GM12875 (cell line): ENCODE measurements around the gene HYI.
"Not testable (repeated sequence)": the region's sequence is repeated elsewhere in the genome, so short reads cannot be mapped to it uniquely, and the experiment has no call there.

Experiments used
- H3K4me3 ChIP-seq: one replicate; pipeline ENCODE4 v1.5.1; 2011; ENCODE audit warnings: low read depth, low read length, control low read depth
- TF ChIP-seq, protein P1 (sequence below): IDR thresholded peaks from 2 replicates; pipeline ENCODE4 v1.5.1; 2011; ENCODE audit warnings: low read depth, mild to moderate bottlenecking, control low read depth, inconsistent platforms, low read length, moderate library complexity, borderline replicate concordance; ENCODE audit not compliant: insufficient read depth

Gene HYI, protein sequence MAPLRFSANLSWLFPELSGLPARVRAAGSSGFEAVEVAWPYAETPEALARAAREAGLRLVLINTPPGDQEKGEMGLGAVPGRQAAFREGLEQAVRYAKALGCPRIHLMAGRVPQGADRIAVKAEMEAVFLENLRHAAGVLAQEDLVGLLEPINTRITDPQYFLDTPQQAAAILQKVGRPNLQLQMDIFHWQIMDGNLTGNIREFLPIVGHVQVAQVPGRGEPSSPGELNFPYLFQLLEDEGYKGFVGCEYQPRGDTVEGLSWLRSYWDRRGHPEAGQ

DNA sequence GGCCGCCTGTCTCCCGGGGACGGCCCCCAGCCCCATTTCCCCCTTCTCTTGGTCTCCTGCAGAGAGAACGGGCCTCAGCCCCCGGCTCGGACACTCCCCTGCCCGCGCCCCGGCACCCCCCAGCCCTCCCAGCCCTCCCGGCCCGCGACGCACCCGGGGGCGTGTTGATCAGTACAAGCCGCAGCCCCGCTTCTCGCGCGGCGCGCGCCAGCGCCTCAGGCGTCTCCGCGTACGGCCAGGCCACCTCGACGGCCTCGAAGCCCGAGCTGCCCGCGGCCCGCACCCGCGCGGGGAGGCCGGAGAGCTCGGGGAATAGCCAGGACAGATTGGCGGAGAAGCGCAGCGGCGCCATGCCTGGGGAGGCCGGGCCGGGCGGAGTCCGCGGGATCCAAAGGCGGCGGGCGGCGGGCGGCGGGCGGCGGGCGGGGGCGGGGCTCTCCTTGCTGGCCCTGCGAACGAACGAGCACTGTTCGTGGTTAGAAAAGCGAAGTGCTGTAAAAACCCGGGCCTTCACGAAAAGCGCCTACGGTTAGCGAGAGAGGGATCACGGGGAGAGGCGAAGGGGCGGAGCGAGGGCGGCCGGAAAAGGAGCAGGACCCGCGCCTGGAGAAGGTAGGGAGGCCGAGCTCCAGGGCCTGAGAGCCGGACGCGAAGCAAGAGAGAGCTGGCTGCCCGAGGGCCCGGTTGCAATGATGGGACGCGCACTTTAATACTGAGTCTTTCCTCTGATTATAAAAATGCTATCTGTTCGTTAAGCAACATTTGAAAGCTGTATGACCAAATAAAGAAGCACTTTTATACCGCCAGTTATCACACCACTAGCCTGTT is at the start of gene HYI:
Gene HYI (minus strand): TSS at position 490 of the 828 bp plus-strand sequence. CDS start 138 bp downstream, at position 352.
- TF ChIP-seq, protein P1, sequence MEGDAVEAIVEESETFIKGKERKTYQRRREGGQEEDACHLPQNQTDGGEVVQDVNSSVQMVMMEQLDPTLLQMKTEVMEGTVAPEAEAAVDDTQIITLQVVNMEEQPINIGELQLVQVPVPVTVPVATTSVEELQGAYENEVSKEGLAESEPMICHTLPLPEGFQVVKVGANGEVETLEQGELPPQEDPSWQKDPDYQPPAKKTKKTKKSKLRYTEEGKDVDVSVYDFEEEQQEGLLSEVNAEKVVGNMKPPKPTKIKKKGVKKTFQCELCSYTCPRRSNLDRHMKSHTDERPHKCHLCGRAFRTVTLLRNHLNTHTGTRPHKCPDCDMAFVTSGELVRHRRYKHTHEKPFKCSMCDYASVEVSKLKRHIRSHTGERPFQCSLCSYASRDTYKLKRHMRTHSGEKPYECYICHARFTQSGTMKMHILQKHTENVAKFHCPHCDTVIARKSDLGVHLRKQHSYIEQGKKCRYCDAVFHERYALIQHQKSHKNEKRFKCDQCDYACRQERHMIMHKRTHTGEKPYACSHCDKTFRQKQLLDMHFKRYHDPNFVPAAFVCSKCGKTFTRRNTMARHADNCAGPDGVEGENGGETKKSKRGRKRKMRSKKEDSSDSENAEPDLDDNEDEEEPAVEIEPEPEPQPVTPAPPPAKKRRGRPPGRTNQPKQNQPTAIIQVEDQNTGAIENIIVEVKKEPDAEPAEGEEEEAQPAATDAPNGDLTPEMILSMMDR, result no peak

DNA sequence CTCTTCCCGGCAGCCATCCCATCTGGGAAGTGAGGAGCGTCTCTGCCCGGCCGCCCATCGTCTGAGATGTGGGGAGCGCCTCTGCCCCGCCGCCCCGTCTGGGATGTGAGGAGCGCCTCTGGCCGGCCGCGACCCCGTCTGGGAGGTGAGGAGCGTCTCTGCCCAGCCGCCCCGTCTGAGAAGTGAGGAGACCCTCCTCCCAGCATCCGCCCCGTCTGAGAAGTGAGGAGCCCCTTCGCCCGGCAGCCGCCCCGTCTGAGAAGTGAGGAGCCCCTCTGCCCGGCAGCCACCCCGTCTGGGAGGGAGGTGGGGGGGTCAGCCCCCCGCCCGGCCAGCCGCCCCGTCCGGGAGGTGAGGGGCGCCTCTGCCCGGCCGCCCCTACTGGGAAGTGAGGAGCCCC is 48.1 kb upstream of the HYI start:
- not testable (repeated sequence) for H3K4me3 ChIP-seq

More for the DNA sequence above, at the start of gene HYI:
- H3K4me3 ChIP-seq, result peak within 1 kb of the TSS; percentile 41

DNA sequence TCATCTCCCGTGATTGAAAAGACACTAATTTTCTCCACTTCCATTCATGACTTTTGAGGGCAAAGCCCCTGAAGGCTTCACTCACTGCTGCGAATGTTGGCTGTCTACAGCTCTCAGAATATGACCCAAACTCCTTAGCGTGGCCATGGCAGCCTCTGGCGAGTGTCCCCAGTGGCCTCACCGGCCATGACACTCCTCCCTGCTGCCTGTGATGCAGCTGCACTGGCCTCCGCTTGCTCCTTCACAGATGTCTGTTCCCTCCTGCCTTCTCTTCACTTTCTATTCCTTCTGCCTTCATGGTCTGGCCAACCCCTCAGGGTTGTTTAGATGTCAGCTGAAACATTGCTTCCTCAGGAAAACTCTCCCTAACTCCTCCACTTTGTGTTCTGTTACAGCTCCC is 46.2 kb upstream of the HYI start:
- no peak overlapping the region for H3K4me3 ChIP-seq
- TF ChIP-seq, protein P1, result no peak

DNA sequence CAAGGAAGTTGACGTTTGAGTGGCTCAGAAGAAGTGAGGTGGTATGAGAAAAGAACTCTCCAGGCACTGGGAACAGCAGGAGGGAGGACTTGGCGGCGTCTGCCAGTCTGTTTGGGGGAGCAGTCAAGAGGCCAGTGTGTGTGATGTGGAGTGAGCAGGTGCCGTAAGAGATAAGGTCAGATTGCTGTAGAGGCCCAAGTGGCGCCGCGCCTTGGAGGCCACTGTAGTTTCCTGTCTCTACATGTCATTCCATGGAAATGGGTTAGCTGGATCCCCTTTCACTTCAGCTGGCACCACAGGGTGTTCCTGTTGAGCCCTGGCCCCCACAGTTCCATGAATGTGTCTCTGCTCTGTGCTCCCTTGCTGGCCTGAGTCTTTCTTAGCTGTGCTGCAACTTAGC is 41.5 kb upstream of the HYI start:
- no peak overlapping the region for H3K4me3 ChIP-seq
- TF ChIP-seq, protein P1, result no peak

DNA sequence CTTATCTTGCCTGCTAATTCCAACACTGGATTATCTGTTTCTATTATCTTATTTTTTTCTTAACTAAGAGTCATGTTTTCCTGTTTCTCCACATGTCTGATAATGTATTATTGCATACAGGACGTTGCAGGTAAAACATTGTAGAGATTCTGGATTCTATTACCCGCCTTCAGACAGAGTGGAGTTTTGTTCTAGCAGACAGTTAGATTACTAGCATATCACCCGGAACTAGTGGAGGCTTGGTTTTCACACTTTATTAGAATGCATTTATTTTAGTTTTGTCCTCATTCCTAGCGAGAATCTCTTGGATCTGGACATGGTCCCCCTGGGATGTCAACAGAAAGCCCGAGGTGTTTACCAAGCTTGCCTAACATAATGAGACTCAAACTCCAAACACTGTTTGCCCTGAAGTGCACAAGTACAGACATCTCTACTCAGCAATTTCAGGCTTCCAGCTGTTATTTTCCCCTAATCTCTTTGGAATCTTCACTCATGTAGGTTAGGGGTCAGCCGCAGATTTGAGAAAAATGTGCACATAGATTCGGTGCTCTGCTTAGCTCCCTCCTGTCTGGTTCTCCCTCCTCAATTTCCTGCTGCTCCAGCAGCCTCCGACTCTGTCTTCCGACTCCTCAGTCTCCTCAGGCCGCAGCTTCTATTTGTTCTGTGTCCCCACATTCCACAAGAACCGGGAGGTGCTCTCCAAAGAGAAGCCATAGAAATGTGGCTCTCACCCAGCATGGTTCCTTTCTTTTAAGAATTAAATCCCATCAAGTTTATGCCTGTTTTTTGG is 40.1 kb upstream of the HYI start:
- H3K4me3 ChIP-seq, result no peak overlapping the region
- TF ChIP-seq, protein P1, result no peak

DNA sequence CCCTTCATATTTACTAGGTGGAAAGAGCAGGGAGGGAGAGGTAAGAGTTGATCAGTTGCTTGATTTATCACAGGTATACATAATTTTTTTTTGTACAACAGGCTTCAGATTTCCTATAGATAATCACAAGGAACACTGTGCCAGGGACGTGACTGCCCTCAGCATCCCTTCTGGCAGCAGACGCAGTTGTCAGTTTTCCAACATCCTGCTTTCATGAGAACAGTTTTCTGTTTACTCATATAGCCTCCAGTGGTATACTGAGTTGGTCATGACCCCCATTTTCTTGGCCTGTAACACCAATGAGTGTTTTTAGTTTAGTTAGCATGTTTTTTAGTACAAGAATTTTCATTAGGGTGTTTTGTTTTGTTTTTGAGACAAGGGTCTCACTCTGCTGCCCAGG is 39.1 kb upstream of the HYI start:
- TF ChIP-seq, protein P1, result no peak
- H3K4me3 ChIP-seq, result no peak overlapping the region

DNA sequence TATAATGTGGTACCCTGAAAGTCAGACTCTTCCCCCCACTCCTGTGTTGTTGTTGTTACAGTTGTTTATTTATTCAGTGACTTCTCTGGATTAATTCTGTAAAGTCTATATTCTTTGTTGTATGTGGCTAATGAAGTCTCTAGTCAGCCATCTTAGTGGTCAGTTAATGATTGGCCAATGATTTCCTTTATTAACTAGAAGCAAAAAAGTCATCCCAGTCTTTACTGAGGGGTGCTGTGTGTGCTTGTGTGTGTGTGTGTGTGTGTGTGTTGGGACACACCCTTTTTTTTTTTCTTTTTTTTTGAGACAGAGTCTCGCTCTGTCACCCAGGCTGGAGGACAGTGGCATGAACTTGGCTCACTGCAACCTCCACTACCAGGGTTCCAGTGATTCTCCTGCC is 37.3 kb upstream of the HYI start:
- TF ChIP-seq, protein P1, result no peak

More for the DNA sequence above, 37.3 kb upstream of the HYI start:
- H3K4me3 ChIP-seq, result no peak overlapping the region
